ENCODE data around the gene ZBTB20.
A peak's percentile ranks its signal among the peaks of the same experiment; 100 is the strongest.

The ZBTB20 gene

DNA sequence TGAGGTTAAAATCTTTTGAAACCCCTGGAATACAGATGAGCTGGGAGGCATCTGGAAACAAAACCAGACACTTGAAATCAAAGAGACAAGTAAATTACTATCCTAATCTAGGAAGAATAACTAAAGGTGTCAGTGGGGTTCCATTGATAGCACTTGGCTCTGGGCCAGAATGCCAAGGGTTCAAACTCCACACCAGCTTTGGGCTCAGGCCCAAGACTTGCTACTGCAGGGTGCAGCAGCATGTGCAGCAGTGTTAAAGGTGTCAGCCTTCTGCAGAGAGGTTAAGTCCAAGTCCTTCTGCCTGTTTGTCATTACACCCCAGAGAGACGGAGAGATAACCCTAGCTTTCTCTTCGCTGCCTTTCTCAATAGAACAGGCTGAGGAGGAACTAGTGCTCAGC lies 579.3 kb downstream of the ZBTB20 start:
- no peak for DNase-seq (ENCODE audit: low spot score)

DNA sequence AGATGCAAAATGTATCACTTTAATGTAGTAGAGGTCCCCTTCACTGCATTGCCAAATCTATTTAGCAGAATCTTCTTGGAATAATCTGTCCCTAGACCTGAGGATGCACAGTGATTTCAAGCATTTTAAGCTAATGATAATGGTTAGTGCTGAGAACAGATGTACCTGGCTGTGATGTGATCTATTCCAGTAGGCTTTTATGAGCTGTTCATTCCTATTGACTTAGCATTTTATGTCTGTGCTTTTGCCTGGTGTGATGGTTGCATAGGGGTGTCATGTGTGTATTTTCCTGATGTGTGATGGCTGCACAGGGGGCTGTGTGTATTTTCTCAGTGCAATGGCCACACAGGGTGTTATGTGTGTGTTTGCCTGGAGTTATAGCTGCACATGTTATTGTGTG lies 580.3 kb downstream of the ZBTB20 start:
- DNase-seq (ENCODE audit: low spot score), result no peak
- TF ChIP-seq, protein P1, sequence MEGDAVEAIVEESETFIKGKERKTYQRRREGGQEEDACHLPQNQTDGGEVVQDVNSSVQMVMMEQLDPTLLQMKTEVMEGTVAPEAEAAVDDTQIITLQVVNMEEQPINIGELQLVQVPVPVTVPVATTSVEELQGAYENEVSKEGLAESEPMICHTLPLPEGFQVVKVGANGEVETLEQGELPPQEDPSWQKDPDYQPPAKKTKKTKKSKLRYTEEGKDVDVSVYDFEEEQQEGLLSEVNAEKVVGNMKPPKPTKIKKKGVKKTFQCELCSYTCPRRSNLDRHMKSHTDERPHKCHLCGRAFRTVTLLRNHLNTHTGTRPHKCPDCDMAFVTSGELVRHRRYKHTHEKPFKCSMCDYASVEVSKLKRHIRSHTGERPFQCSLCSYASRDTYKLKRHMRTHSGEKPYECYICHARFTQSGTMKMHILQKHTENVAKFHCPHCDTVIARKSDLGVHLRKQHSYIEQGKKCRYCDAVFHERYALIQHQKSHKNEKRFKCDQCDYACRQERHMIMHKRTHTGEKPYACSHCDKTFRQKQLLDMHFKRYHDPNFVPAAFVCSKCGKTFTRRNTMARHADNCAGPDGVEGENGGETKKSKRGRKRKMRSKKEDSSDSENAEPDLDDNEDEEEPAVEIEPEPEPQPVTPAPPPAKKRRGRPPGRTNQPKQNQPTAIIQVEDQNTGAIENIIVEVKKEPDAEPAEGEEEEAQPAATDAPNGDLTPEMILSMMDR (IDR thresholded peaks at IDR 0.05; ENCODE audit: extremely low read depth, missing control alignments), result no peak

More for the DNA sequence above, 579.3 kb downstream of the ZBTB20 start:
- TF ChIP-seq, protein P1 (IDR thresholded peaks at IDR 0.05; ENCODE audit: extremely low read depth, missing control alignments), result no peak

DNA sequence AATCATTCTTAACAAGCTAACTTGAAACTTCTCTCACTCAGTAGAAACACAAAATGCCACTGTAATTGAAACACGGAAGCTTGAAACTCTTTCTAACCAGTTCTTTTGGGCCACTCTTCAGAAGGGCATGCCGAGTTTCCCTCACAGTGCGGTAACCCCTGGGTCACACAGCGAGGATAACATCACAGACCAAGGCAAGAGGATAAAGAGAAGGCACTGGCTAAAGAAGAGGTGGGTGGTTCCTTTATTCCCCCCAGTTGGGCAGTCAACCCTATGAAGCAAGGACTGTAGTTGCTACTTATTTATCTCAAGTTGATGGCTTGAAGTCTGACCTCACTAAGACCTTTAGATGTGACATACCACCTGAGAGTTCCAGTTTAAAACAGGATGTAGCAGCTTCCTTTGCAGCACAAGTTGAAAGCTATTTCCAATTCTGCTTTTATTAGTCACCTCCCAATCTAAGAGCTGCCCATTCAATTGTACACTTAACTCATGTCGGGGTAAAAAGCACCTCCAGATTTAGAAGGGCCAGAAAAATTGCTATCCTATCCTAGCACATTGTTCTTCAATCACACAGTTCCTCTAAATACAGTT lies 580.8 kb downstream of the ZBTB20 start:
- TF ChIP-seq, protein P1 (IDR thresholded peaks at IDR 0.05; ENCODE audit: extremely low read depth, missing control alignments), result no peak
- peak; percentile 25 for DNase-seq (ENCODE audit: low spot score)

DNA sequence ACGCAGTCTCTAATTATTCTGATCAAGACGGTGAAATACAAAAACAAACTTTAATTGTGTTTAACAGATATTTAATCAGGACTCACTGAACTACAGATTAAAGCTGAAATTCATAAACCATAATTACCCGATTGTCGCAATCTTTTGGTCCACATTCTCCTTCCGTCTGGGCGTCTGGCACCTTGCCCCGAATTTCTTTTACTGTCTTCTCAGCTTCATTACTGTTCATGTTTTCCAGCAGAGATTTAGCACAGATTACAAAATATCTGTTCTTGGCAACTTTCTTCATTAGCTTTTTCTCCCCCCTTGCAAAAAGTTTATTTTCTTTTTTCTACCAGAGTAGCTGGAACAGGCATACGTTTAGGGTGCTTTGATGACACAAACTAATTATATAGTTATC lies 581.9 kb downstream of the ZBTB20 start:
- TF ChIP-seq, protein P1 (IDR thresholded peaks at IDR 0.05; ENCODE audit: extremely low read depth, missing control alignments), result no peak
- DNase-seq (ENCODE audit: low spot score), result no peak

GRCh38 chr3:114563720-114564119 lies 583.4 kb downstream of the ZBTB20 start:
- DNase-seq (ENCODE audit: low spot score), result no peak
- TF ChIP-seq, protein P1 (IDR thresholded peaks at IDR 0.05; ENCODE audit: extremely low read depth, missing control alignments), result no peak

GRCh38 chr3:114562557-114562956 lies 584.5 kb downstream of the ZBTB20 start:
- DNase-seq (ENCODE audit: low spot score), result no peak
- TF ChIP-seq, protein P1 (IDR thresholded peaks at IDR 0.05; ENCODE audit: extremely low read depth, missing control alignments), result no peak

GRCh38 chr3:114558271-114558670 lies 588.8 kb downstream of the ZBTB20 start:
- no peak for DNase-seq (ENCODE audit: low spot score)
- TF ChIP-seq, protein P1 (IDR thresholded peaks at IDR 0.05; ENCODE audit: extremely low read depth, missing control alignments), result no peak

Data from GM20000 (cell line).